ENCODE results near the gene NEK6.

Gene NEK6

DNA sequence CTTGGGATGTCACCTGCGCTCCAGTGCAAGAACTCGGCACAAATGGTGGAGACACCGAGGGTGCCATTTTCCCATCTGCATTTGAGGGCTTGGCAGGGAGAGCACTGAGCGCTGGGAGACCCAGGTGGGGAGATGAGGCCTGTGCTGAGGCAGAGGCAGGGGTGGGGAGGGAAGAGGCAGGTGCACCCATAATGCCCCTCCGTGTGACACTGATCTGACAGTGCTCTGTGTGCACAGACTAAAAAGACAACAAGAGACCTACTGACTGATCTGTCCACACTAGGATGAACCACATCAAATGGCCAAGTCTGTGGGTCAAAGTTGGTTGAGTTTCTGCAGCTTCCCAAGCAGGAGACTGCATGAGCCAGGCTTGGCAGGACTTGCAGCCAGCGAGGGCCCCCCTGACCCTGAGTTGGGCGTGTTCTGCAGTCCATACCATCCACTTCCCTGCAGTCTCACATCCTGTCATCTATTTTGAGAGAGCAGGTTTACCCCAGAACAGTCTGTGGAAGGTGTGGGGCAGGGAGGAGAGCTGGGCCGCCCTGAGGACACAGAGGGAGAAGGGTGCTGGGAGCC, 41.9 kb downstream of the NEK6 start:
- DNase-seq: no peak

DNA sequence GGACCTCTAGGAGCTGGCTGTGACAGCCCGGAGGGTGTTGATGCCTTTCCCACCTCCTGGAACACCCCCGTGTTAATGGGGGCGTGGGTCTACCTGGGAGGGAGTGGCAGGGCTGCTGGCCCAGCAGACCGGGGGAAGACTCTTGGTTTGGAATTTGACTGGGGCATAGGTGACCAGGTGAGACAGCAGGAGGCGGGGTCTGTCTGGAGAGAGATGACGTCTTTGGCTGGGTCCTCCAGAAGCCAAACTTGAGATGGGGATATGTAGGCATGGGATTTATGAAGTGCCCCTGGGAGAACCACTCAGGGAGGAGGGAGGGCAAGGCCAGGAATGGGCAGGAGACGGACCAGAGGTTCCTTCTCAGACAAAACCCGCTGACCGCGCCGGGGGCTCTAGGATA, 42.6 kb downstream of the NEK6 start:
- no peak for DNase-seq

DNA sequence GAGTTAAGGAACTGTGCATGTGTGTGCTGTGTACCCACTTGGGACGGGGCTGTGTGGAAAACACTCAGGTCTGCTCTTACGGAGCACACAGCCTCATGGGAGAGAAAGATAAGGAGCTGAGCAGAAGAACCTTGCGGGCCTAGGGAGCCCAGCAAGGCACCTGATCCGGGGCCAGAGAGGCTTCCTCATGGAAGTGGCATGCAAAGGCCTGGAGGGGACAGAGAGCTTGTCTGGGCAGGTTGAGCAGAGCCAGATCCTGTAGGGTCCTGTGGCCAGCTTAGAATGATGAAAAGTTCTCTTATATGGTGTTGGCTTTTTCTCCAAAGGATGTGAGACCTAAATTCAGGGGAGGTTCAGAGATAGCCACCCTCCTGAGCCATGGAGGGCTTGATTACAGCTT, 45.2 kb downstream of the NEK6 start:
- no peak for DNase-seq

DNA sequence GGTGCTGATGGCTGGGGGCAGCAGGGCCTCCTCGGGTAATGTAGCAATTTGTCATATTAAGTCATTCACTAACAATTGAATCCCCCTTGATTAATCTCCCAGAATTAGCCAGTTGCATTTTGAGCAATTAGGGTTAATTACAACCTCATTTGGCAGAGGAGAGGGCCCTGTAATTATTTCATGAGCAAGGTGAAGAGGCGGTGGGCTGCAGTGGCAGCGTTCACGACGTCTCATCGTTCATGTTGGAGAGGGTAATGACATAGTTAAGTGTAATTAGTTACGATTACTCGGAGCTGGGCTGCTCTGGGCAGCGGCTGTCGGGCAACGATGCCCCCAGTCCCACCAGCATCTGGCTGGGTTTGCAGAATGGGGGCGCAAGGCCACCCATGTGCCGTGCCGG, 46.0 kb downstream of the NEK6 start:
- no peak for DNase-seq

DNA sequence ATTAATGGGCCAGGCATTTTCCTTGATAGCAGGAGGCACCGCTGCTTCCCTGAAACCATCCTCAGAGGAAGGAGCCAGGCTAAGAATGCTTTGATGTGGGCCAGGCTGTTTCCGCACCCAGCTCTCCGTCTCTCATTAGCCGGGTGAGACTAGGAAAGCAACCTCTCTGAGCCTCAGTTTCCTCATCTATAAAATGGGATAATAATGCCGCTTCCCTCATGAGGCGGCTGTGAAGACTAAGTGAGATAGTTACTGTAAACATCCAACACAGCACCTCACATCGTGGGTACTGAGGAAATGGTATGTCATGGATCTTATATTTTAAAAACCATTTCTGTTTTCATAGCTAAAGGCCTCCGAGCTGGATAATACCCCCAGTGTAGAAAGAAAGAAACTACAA, 46.5 kb downstream of the NEK6 start:
- no peak for DNase-seq

DNA sequence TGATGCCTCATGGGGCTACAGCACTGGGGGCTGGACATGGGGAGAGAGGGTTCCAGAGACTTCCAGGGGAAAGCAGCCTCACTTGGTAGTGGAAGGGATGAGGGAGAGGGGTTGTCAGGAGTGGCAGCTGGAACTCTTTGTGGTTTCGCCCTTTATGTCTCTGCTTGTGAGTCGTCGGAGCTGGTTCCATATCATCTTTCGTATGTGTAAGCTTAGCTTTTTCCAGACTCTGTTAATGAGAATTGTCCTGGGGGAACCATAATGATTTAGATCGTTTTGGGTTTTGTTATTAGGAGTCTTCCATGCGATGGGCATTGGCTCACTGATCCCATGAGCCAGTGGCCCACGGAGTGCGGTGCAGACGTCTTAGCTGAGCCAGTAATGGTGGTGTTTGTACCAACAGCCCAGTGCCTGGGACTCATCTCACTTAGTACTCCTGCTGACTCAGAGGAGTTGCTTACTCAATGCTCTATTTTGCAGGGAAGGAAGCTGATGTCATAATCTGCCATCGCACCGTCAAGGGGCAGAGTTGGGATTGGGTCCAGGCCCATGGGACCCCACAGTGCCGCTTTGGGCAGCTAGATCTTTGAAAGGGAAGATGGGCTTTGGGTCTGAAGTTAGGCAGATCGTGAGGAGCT, 48.5 kb downstream of the NEK6 start:
- no peak for DNase-seq

DNA sequence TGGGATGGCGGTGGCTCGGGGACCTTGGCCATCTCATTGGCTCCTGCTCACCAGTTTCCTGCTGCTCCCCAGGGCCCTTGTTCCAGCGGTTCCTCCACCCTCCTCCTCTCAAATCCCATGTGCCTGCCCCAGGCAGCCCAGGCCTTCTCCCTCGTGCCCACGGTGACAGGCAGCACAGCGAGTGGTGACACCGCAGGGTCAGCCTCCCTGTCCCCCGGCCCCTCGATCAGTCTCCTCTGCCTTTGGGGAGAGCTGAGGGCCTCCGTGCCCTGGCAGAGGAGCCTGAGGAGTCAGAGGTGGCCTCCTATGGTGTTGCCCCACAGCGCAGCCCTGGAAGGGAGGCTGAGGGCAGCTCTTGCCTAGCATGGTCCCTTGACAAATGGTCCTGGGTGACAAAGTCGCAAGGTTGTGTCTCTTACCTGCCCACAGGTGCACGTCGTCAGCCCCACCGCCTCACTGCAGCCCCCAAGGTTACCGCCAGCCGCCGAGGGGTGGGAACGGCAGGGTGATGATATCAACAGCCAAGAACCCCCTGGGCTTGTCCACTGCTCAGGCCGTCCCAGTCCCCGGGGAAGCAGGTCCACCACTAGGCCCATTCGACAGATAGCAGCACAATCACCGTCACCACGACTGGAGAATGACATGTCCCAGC, 49.8 kb downstream of the NEK6 start:
- DNase-seq: no peak

DNA sequence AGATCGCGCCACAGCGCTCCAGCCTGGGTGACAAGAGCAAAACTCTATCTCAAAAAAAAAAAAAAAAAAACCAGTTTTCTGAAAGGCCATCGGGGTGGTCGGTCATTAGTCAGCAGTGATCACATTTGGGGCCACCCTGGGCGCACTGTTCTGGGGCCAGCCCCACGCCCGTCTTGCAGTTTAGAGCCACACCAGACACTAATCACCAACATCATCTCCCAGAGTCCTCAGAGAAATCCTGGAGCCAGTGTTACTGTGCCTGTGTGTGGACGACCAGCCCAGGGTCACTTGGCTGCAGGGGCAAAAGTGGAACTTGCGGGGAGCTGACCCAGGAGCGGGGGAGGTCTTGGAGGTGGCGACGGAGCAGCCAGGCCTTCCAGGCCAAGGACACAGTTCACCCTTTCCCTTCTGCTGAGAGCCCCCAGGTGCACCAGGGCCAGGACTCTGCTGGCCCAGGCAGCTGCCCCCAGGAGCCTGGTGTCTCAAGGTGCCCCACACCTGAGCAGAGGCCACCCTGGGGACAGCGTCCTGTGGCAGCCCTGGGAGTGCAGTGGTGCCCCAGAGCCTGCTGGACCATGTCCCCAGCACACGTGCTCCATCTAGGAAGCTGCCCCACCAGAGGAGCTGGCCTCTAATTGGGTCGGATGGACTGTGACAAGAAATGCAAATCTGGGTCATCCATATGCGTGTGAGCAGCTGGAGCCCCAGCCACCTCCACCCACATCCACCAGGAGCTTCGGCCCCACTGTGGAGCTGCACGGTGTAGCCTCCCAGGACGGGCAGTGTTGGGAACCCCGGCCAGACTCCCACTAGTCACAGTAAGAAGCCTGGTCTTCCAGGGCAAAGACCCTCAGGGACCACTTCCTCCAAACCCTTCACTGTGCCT, 51.1 kb downstream of the NEK6 start:
- no peak for DNase-seq

DNA sequence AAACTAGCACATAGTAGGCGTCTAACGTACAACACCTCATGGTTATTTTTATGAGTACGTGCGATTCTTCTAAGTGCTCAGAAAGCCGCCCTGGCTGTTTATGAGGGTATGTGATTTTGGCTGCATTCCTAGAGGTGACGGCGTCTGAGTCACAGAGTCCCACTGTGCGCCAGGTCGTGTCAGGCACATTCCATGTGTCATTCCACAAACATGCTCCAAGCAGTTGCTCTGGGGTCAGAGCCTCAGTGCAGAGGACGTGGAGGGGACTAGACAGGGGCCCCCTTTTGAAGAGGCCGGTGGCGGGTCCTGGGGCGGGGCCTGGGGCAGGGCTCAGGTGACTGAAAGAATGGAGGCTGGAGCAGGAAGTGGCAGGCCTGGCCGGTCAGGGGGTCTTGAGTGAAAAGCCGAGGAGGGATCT, 51.9 kb downstream of the NEK6 start:
- DNase-seq: no peak

DNA sequence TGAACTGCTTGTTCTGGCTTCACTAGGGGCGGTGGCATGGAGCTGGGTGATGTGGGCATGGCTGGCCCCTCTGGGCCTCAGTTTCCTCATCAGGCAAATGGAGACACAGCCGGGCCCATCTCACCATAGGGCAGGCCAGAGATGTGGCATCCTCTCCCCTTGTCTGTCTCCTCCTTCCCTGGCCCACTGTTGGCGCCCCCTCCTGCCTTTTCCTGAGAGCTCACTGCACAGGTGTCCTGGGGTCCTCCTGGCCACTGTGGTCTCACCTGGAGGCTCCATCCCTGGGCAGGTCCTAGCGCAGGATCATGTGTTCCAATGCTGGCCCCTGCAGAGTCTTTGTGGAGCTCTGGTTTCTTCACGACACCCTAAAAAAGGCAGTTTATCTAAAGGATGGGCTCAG, 53.5 kb downstream of the NEK6 start:
- no peak for DNase-seq

DNA sequence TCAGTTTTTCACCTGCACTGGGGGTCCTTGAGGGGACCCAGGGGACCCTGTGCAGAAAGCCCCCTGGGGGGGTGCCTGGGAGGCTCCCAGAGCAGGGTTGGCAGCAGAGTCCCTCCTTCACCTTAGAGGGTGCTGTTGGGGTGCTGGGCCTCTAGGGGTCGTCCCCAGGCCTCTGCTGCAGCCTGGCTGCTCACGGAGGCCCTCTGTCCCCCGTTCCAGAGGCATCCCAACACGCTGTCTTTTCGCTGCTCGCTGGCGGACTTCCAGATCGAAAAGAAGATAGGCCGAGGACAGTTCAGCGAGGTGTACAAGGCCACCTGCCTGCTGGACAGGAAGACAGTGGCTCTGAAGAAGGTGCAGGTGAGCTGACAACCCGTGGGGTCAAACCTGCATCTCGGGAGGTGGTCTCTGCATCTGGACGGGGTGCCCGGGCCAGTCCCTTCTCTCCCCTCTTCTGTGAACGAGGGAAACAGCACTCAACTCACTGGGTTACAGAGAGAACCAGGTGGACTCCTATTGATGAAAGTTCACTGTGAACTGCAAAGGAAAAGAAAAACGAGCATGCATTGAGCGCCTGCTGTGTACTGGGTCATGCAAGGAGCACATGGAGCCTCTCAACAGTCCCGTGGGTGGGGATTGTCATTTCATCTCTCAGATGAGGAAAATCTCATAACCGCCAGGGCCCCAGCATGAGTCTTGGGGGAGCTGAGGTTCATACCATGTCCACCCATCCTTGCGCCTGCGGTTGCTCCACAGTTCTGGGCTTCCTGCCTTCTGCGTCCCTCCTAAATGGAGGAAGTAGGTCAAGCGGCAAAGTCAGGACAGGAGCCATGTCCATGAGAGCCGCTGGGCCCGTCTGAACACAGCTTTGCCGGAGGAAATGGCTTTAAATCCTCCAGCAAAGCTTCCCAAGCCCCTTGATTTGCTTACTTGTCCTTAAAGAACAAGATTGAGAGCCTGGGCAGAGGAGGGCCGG, 54.8 kb downstream of the NEK6 start:
- no peak for DNase-seq

DNA sequence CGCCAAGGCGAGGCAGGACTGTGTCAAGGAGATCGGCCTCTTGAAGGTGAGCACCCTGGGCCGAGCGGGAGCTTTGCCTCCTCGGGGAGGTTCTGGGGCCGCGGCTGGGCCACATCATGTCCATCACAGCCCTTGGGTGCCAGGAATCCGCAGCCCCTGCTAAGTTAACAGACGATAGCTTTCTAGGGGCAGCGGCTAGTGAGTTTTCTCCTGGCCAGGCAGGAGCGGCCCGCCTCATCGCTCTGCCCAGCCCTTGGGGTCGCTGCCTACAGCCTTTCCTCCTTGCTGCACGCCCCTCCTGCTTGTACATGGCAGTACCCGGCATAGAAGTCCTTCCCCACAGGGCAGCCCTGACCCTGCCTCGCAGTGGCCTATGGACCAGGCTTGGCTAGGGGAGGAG, 56.2 kb downstream of the NEK6 start:
- no peak for DNase-seq

DNA sequence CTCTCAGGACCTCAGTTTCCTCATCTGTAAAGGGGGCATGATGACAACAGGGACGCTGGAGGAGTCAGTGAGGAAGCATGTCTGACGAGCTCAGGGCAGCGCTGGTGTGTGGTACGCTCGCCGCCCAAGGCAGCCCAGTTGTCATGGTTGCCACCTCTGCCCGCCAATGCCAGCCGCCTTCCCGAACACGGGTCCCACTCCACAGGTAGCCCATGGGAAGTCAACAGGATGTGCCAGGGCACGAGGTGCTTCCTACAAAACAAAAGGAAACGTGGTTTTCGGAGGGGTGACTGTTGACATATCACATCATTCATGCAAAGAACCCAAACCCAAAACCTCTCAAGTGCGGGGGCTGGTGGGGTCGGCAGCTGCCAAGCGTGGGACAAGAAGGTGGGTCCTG, 58.1 kb downstream of the NEK6 start:
- no peak for DNase-seq

DNA sequence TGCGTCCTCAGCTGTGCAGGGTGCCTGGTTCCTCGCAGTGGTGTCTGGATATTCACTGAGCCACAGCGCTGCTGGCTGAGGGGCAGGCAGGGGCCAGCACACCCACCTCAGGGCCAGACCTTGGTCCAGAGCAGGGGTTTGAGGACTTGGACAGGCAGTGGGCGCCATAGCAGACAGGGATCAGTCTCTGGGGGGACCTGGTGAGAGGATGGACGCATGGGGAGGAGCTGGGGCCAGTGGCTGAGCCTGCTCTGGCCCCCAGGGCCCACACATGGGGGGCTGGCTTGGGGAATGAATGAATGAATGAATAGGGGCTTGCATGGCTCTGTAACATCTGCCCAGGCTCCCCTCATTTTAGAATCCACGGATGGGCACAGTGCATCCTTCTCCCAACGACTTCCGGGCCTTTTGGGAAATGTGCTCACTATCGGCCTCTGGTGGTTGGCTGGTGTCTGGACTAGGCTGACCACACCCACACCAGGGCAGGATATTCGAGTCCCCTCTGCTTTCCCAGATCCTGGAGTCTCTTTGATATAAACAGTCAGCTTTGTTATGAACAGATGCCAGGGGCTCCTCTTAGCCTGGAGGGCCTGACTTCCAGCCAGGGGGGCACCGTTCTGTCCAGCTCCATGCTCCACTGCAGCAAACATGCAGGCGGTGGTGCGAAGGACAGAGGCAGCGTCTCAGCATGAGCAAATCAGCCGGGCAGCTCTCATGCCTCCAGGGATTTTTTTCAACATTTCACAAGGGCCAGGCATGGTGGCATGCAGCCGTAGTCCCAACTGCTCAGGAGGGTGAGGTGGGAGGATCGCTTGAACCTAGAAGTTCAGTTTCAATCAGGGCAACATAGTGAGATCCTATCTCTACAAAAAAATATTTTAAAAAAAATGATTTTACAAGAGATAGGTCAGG, 62.6 kb downstream of the NEK6 start:
- peak; percentile 30 for DNase-seq

DNA sequence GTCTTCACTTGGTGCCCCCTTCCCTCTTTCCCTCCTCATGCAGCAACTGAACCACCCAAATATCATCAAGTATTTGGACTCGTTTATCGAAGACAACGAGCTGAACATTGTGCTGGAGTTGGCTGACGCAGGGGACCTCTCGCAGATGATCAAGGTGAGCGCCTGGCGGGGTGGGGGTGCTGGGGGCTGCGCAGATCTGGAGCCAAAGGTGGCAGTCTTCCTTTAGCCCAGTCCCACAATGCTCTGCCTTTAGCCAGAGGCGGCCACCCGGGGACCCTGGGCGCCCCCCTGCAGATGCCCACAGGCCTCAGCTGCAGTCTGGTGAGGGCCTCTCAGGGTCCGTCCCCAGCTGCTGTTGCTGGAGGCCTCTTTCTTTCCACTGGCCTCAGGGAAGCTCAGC, 63.7 kb downstream of the NEK6 start:
- DNase-seq: no peak

DNA sequence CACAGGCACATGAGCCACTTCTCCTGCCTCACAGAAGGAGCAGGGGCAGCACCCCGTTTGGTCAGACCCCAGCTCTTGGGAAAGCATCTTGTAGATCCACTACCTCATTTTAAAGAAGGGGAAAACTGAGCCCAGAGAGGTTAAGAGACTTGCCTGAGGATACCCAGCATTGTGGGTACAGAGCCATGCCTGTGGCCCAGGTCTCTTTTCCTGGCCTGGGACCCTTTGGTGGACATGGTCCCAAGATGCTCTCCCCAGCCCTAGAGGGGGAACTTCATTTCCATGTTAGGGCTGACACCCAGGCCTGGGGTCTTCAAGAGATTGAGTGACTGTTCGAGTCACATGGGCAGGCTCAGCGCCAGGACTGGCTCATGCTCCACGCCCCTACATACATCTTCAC, 64.2 kb downstream of the NEK6 start:
- no peak for DNase-seq

DNA sequence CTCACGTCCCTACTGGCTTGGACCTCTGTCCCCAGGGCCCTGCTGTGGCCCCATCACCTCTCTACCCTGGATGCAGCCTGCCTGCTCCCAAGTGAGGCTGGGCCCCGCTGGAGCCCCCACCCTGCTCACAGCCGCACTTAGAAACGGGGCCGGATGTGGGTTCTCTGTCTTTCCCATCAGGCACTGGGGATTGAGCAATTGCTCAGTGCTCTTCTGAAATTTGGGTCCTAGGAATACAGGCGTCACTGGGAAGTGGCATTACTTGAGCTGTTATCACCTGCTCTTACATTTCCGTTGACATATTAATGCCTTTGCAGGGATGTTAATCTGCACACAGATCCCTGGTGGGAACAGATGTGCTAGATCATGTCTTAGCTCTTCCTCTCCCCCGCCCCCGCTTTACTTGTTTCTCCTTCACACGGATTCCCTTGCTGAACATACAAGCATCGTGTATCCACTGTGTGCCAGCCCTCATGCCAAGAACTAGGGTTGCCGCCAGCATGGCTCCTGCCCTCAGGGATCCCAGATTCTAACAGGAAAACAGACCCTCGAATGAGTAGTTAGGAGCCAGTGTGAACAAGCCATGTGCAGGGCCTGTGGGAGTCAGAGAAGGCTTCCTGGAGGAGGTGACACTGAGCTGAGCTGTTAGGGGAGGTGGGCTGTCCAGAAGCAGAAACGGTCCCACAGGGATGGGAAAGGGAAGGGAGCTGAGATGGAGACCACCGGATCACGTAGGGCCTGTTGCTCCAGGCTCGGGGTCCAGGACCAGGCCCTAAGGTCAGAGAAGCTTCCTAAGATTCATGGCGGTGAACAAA, 65.1 kb downstream of the NEK6 start:
- DNase-seq: no peak

DNA sequence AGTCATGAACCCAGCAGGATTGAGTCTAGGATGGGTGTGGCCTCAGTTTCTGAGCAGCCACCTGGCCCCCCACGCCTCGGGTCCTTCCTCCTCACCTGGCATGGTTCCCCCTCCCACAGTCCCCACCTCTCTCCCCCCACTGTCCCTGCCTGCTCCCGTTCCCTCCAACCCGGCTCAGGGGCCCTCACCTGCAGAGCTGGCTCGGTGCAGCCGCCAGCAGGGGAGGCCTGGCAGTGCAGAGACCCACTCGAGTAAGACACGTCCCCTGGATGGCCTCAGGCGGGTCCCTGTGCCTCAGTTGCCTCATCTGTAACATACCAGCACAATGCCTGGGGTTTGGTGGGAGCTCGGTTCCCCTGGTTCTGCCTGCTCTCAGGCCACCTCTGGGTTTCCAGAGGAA, 66.2 kb downstream of the NEK6 start:
- no peak for DNase-seq

DNA sequence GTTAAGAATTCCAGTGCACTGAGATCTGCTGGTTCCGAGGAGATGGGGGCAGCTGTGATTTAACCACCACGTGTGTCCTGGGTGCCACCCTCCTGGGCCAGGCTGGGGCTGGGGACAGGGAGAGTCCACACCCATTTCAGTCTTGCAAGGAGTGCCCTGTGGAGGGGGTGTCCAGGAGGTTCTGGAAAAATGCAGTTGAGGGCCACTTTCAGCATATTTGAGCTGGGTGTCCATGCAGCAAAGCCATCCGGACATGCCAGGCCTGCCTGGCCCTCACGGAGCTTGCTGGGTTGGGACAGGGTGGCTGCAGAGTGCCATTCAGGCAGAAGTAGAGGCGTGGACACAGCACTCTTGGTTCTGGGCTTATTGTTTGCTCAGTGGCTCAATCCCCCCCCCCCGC, 68.1 kb downstream of the NEK6 start:
- DNase-seq: no peak

DNA sequence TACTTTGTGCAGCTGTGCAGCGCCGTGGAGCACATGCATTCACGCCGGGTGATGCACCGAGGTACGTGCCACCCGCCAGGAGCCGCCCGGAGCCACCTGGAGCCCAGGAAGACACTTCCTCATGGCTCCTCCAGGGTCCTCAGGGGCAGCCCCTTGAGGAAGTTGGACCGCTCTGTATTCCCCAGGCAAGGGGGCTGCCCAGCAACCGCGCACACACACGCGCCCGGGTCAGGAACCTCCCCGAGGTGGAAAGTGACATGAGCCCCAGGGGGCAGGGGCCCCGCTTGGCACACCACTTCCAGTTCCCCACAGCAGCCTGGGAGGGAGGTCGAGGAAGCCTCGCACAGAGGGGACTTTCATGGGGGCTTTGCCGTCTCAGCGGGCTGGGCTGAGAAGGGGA, 68.6 kb downstream of the NEK6 start:
- no peak for DNase-seq

DNA sequence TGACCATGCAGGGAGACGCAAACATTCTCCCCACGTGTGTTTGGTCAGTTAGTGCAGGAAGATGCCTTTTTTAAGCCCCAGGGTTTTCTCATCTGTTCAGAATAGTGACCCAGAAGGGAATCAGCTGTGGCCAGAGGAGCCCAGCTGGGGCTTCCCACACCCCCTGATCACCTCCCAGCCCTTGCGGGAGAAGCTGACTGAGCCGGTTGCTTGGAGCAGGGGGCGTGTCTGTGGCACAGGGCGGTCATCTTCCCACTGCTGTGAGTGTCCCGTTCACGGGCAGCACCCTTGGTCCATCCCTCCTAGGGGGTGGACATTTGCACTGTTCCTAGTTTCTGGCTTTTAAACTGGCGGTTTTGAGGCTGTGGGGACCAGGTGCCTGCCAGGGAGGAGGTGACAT, 69.7 kb downstream of the NEK6 start:
- no peak for DNase-seq

Data from NCI-H510A (cell line).